ENCODE measurements around the gene TTLL12.

GRCh38 chr22:43158778-43159483, 28.0 kb downstream of the TTLL12 start:
- TF ChIP-seq POLR2A (IDR thresholded peaks at IDR 0.05; ENCODE audit: low read length) (no peak), GATA1 (IDR thresholded peaks at IDR 0.05; ENCODE audit: low read depth, low read length) (no peak)
